ENCODE measurements around the gene RAD23B.

GRCh38 chr9:107313555-107314096, 30.5 kb downstream of the RAD23B start:
- TF ChIP-seq CTCF (IDR thresholded peaks at IDR 0.05; ENCODE audit: insufficient read depth, low read length) (no peak), GABPA (IDR thresholded peaks at IDR 0.05; ENCODE audit: low read depth) (no peak), POLR2AphosphoS5 (IDR thresholded peaks at IDR 0.05; ENCODE audit: low read depth) (no peak), SPI1 (IDR thresholded peaks at IDR 0.05; ENCODE audit: borderline replicate concordance, low read depth) (no peak), REST (IDR thresholded peaks at IDR 0.05; ENCODE audit: insufficient replicate concordance, low read depth) (no peak)

All from HL-60 (cell line).